HepG2 (cell line): ENCODE data around the gene AASDHPPT.

ENCODE experiments used
- CTCF ChIP-seq: sonication (generic); formaldehyde crosslinking; IDR thresholded peaks from 2 replicates; pipeline ENCODE4 v1.5.0; 2020; ENCODE audit warnings: mild to moderate bottlenecking, missing genetic modification reagents, moderate library complexity
- MLX ChIP-seq: IDR thresholded peaks from 2 replicates; pipeline ENCODE4 v1.6.1; 2016
- PAWR ChIP-seq: sonication (generic); formaldehyde crosslinking; IDR thresholded peaks from 2 replicates; pipeline ENCODE4 v1.4.0; 2020; ENCODE audit warnings: missing genetic modification reagents, mild to moderate bottlenecking, borderline replicate concordance
- RNF2 ChIP-seq: fragments of 450-650 bp; conservative IDR thresholded peaks from 2 replicates; pipeline ENCODE4 v1.6.1; 2016; ENCODE audit warnings: low read depth
- ZFX ChIP-seq: sonication (generic); formaldehyde crosslinking; IDR thresholded peaks from 2 replicates; pipeline ENCODE4 v1.4.0; 2020; ENCODE audit warnings: mild to moderate bottlenecking, low read depth, missing genetic modification reagents, moderate library complexity
- TF ChIP-seq, protein P1 (sequence below), 2 experiments: sonication (generic) in 1 of 2; formaldehyde crosslinking in 1 of 2; IDR thresholded peaks; 2 replicates each; pipeline versions ENCODE4 v1.5.1 to v1.6.1; 2011 to 2020; ENCODE audit warnings: borderline replicate concordance in 1 of 2, low read depth in 1 of 2, low read length in 1 of 2, mild to moderate bottlenecking in 1 of 2, missing genetic modification reagents in 1 of 2, moderate library complexity in 1 of 2

GRCh38 chr11:106101819-106102218 is 24.4 kb downstream of the AASDHPPT start:
- TF ChIP-seq, protein P1, sequence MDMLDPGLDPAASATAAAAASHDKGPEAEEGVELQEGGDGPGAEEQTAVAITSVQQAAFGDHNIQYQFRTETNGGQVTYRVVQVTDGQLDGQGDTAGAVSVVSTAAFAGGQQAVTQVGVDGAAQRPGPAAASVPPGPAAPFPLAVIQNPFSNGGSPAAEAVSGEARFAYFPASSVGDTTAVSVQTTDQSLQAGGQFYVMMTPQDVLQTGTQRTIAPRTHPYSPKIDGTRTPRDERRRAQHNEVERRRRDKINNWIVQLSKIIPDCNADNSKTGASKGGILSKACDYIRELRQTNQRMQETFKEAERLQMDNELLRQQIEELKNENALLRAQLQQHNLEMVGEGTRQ (IDR thresholded peaks at IDR 0.05; ENCODE audit: low read depth, low read length) = no peak
- TF ChIP-seq, protein P1 (CRISPR knock-in tag; IDR thresholded peaks at IDR 0.05; ENCODE audit: borderline replicate concordance) = no peak
- TF ChIP-seq RNF2 (no peak), CTCF (CRISPR knock-in tag) (no peak), PAWR (CRISPR knock-in tag) (no peak), MLX (CRISPR knock-in tag) (no peak), ZFX (CRISPR knock-in tag) (no peak)
